ENCODE data around the gene THSD8. TPM values are rescaled to one million over a fixed set of nuclear protein-coding genes. Genes with fewer than 3 reads are reported as not detected.
A peak's percentile ranks its signal among the peaks of the same experiment; 100 is the strongest.
"Not testable (repeated sequence)": the region's sequence is repeated elsewhere in the genome, so short reads cannot be mapped to it uniquely, and the experiment has no call there.

The THSD8 gene
- total RNA-seq, 8 experiments from 2014 or later: 0.25 to 7.7 (median 1.1) TPM; not detected in 3

DNA sequence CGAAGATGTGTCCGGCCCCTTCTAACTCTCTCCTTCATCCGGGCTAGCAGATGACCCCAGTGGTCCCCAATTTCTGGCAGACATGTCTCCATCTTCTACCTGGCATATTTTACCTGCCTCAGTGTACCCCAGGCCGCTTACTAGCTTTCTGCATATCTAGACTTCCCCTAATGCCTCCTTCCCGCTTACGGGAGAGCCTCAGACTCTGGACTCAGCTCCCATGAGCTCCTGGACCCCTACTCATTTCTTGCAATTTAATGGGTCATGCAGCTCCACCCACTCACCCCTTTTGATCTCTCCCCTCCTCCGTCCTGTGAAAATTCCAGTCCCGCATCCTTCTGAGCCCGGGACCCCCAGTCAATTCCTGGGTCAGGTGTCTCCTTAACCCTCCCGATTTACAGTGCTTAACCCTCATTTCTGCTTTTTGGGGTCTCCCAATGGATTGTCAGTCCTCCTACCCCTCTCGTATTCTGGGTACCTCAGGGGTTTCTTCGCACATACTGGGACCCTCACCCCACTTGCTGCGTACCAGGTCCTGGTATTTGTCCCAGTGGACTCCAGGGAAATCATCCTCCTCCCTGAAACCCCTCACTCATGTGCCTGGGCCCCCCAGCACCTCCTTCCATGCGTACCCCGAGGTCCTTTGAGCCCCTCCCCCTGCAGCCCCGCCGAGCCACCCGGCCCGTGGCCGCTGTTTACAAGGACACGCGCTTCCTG, 11.1 kb upstream of the THSD8 start:
- H3K27ac ChIP-seq: peak overlapping the region in 1 of 2 donors; percentile 20
- 0 to 20% (median 8%) methylated on average over 1 to 7 of the region's 22 CpGs; no CpG with 5 or more reads in 3 of the 10 experiments for WGBS, 10 experiments
- ATAC-seq (replicated peaks in 6 of 8): no peak
- in situ Hi-C loops (cut with MboI; ENCODE audit: low pct_unique_long_range_greater_than_20kb in 2 of 9, low sequenced_read_pairs in 9 of 9, unreplicated experiment in 9 of 9): no loop called here
- H3K4me1 ChIP-seq (replicated peaks in 1 of 2): peaks cover 23 to 30% of the 10 kb centered on the region in 2 donors
- peak overlapping the region; percentile 41 to 91 (median 52) for H3K4me3 ChIP-seq

GRCh38 chr19:12791345-12792050, 10.4 kb upstream of the THSD8 start, which contains the start of gene JUNB:
TSS of gene JUNB (plus strand) at chr19:12791486. CDS start at chr19:12791772, 286 bp downstream.
- Histone ChIP-seq H3K27ac (peak within 1 kb of the TSS; percentile 56 to 75), H3K4me1 (replicated peaks in 1 of 2) (peaks cover 26 to 33% of the 10 kb centered on the region in 2 donors), H3K4me3 (peak within 1 kb of the TSS; percentile 41 to 91 (median 52))
- in situ Hi-C loops (cut with MboI; ENCODE audit: low pct_unique_long_range_greater_than_20kb in 2 of 9, low sequenced_read_pairs in 9 of 9, unreplicated experiment in 9 of 9): no loop called here
- 0 to 10% (median 0%) methylated on average over 2 to 9 of the region's 73 CpGs; no CpG with 5 or more reads in 7 of the 10 experiments for WGBS, 10 experiments
- peak; percentile 8 to 67 (median 56) for ATAC-seq (replicated peaks in 6 of 8)

- Histone ChIP-seq H3K4me1 (replicated peaks in 1 of 2) (peaks cover 26 to 33% of the 10 kb centered on the region in 2 donors), H3K27ac (peak overlapping the region; percentile 56 to 75)
- 0% methylated on average over 3 to 10 of the region's 84 CpGs; no CpG with 5 or more reads in 7 of the 10 experiments for WGBS, 10 experiments
These were observed 9.6 kb upstream of the THSD8 start for GRCh38 chr19:12792051-12792852.

GRCh38 chr19:12792853-12793289, 9.0 kb upstream of the THSD8 start:
- H3K27ac ChIP-seq: peak overlapping the region; percentile 56 to 75
- H3K4me1 ChIP-seq (replicated peaks in 1 of 2): peaks cover 26 to 33% of the 10 kb centered on the region in 2 donors
- H3K4me3 ChIP-seq: peak overlapping the region; percentile 41 to 91 (median 52)
- peak in 1 of 8 experiments; percentile 0 for ATAC-seq (replicated peaks in 6 of 8)
- WGBS, 10 experiments: 0% methylated on average over 5 to 6 of the region's 22 CpGs; no CpG with 5 or more reads in 8 of the 10 experiments
- in situ Hi-C loops (cut with MboI; ENCODE audit: low pct_unique_long_range_greater_than_20kb in 2 of 9, low sequenced_read_pairs in 9 of 9, unreplicated experiment in 9 of 9): no loop called here

More at GRCh38 chr19:12792051-12792852, 9.6 kb upstream of the THSD8 start:
- in situ Hi-C loops (cut with MboI; ENCODE audit: low pct_unique_long_range_greater_than_20kb in 2 of 9, low sequenced_read_pairs in 9 of 9, unreplicated experiment in 9 of 9): no loop called here
- ATAC-seq (replicated peaks in 6 of 8): peak in 2 of 8 experiments; percentile 0
- peak overlapping the region; percentile 41 to 91 (median 52) for H3K4me3 ChIP-seq

- H3K4me1 ChIP-seq (replicated peaks in 1 of 2): peaks cover 22 to 27% of the 10 kb centered on the region in 2 donors
- in situ Hi-C loops (cut with MboI; ENCODE audit: low pct_unique_long_range_greater_than_20kb in 2 of 9, low sequenced_read_pairs in 9 of 9, unreplicated experiment in 9 of 9): no loop called here
- H3K4me3 ChIP-seq: peak overlapping the region; percentile 41 to 91 (median 52)
- WGBS, 10 experiments: 0 to 20% (median 10%) methylated on average over 1 to 13 of the region's 81 CpGs; no CpG with 5 or more reads in 6 of the 10 experiments
- ATAC-seq (replicated peaks in 6 of 8): peak; percentile 2 to 54 (median 38)
- no peak overlapping the region for H3K27ac ChIP-seq
These were observed 8.3 kb upstream of the THSD8 start for GRCh38 chr19:12793290-12794195.

DNA sequence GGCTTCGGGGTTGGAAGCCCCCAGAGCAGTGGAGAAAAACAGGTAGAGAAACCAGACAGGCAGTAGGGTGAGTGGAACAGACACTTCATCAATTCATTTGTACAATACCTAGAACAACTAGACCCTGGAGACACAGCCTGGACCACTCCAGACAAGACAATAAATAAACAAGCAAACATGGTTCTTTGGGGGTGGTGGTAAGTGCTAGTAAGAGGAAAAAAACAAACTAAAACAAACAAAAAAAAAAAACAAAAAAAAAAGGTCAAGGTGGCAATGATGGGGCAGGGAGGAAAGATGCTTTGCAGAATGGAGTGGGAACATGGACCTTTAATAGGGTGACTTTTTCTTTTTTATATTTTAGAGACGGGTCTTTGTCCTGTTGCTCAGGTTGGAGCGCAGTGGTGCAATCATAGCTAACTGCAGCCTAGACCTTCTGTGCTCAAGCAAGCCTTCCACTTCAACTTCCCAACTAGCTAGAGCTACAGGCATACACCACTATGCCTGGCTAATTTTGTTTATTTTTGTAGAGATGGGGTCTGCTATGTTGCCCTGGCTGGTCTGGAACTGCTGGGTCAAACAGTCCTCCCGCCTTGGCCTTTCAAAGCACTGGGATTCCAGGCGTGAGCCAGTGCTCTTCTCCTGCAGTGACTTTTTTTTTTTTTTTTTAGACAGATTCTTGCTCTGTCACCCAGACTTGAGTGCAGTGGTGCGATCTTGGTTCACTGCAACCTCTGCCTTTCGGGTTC, 7.5 kb upstream of the THSD8 start:
- H3K4me3 ChIP-seq: peak overlapping the region in 4 of 5 donors; percentile 41 to 91 (median 54)
- no peak for ATAC-seq (replicated peaks in 6 of 8)
- peaks cover 14 to 19% of the 10 kb centered on the region in 2 donors for H3K4me1 ChIP-seq (replicated peaks in 1 of 2)
- no peak overlapping the region for H3K27ac ChIP-seq
- in situ Hi-C loops (cut with MboI; ENCODE audit: low pct_unique_long_range_greater_than_20kb in 2 of 9, low sequenced_read_pairs in 9 of 9, unreplicated experiment in 9 of 9): no loop called here
- 0 to 93% (median 78%) methylated on average over 1 to 6 of the region's 7 CpGs for WGBS, 10 experiments

GRCh38 chr19:12794971-12795381, 6.9 kb upstream of the THSD8 start:
- Histone ChIP-seq H3K4me1 (replicated peaks in 1 of 2) (peaks cover 13 to 16% of the 10 kb centered on the region in 2 donors), H3K27ac (no peak overlapping the region), H3K4me3 (no peak overlapping the region)
- WGBS, 10 experiments: 81 to 100% (median 97%) methylated on average over 1 to 7 of the region's 9 CpGs; no CpG with 5 or more reads in 3 of the 10 experiments
- no peak for ATAC-seq (replicated peaks in 6 of 8)
- in situ Hi-C loops (cut with MboI; ENCODE audit: low pct_unique_long_range_greater_than_20kb in 2 of 9, low sequenced_read_pairs in 9 of 9, unreplicated experiment in 9 of 9): no loop called here

DNA sequence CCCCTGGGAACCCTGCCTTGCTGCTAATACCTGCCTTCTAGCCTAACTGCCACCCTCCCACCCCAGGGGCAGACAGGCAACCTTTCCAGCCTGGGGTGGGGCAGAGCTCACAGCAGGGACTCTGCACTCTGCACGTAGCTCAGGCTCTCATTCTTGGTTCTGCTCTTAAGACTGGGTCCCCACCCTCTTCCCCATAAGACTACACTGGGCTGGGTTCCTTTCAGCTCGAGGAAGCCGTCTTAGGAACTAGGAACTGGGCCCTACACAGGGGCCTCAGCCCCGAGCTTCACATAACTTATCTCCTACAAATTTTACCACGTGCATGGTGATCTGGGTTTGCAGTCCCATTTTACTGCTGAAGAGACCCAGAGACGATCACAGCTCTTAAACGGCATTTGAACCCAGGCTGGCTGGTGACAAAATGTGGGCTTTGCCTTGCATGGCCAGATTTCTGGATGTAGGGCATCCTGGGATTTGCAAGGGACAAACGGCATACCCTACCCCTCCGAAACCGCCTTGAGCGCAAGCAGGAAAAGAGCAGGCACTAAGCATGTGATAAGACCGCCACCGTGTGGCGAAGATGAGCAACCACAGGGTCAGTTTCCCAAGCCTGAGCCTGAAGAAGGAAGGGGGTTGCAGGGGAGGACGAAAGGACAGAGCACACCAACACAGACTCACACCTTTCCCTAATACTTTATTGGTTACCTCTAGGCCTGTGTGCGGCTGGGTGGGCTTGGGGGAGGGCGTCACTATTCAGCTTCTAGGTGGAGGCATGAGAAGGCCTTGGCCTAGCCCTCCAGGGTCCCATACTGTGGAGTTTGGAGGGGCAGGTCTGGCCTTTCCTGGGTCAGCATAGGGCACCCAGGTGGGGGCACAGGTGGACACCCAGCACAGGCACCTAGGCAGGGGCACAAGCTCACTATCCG, 5.5 kb upstream of the THSD8 start:
- Histone ChIP-seq H3K4me1 (replicated peaks in 1 of 2) (peaks cover 10 to 11% of the 10 kb centered on the region in 2 donors), H3K27ac (no peak overlapping the region), H3K4me3 (no peak overlapping the region)
- WGBS, 10 experiments: 0 to 80% (median 11%) methylated on average over 1 to 7 of the region's 18 CpGs; no CpG with 5 or more reads in 2 of the 10 experiments
- ATAC-seq (replicated peaks in 6 of 8): peak in 7 of 8 experiments; percentile 3 to 12 (median 8)
- in situ Hi-C loops (cut with MboI; ENCODE audit: low pct_unique_long_range_greater_than_20kb in 2 of 9, low sequenced_read_pairs in 9 of 9, unreplicated experiment in 9 of 9): no loop called here

- no peak for ATAC-seq (replicated peaks in 6 of 8)
- Histone ChIP-seq H3K27ac (no peak overlapping the region), H3K4me1 (replicated peaks in 1 of 2) (peaks cover 10 to 11% of the 10 kb centered on the region in 2 donors), H3K4me3 (no peak overlapping the region)
- in situ Hi-C loops (cut with MboI; ENCODE audit: low pct_unique_long_range_greater_than_20kb in 2 of 9, low sequenced_read_pairs in 9 of 9, unreplicated experiment in 9 of 9): no loop called here
- 83 to 100% (median 94%) methylated on average over 1 to 6 of the region's 6 CpGs; no CpG with 5 or more reads in 2 of the 10 experiments for WGBS, 10 experiments
These were observed 4.7 kb upstream of the THSD8 start for GRCh38 chr19:12797141-12797587.

DNA sequence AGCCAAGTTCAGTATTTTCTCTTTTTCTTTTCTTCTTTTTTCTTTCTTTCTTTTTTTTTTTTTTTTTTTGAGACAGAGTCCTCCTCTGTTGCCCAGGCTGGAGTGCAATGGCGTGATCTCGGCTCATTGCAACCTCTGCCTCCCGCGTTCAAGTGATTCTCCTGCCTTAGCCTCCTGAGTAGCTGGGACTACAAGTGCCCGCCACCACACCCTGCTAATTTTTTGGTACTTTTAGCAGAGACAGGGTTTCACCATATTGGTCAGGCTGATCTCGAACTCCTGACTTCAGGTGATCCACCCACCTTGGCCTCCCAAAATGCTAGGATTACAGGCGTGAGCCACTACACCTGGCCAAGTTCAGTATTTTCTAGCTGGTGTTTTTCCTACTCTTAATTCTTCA, 4.3 kb upstream of the THSD8 start:
- H3K27ac ChIP-seq; ATAC-seq (replicated peaks in 6 of 8); in situ Hi-C loops (cut with MboI; ENCODE audit: low pct_unique_long_range_greater_than_20kb in 2 of 9, low sequenced_read_pairs in 9 of 9, unreplicated experiment in 9 of 9); H3K4me3 ChIP-seq: not testable (repeated sequence)
- H3K4me1 ChIP-seq (replicated peaks in 1 of 2): peaks cover 14% of the 10 kb centered on the region in 2 donors
- WGBS, 10 experiments: 93 to 100% (median 97%) methylated on average over 1 to 7 of the region's 7 CpGs; no CpG with 5 or more reads in 2 of the 10 experiments
